Mesenchymal stem cell (in vitro differentiated cells and primary cell): ENCODE results near the gene TMEM170B.
A peak's percentile ranks its signal among the peaks of the same experiment; 100 is the strongest.

ENCODE experiments used
- DNase-seq: peaks from one replicate; pipeline ENCODE4 v3.0.0-alpha.2; 2013
- H2AFZ ChIP-seq: one replicate; pipeline ENCODE4 v1.6.1; 2013; ENCODE audit warnings: low read depth, mild to moderate bottlenecking, control low read depth, inconsistent platforms, low read length, moderate library complexity
- H2AK5ac ChIP-seq: 2 replicates; pipeline ENCODE4 v1.6.1; 2013; ENCODE audit warnings: low read length, moderate library complexity, mild to moderate bottlenecking, inconsistent platforms; ENCODE audit not compliant: severe bottlenecking
- H2BK120ac ChIP-seq: one replicate; pipeline ENCODE4 v1.6.1; 2013; ENCODE audit warnings: low read depth, mild to moderate bottlenecking, inconsistent platforms, low read length, moderate library complexity
- H2BK12ac ChIP-seq, 2 experiments: one replicate each; pipeline ENCODE4 v1.6.1; 2013; ENCODE audit warnings: inconsistent platforms in 2 of 2, low read length in 2 of 2, mild to moderate bottlenecking in 2 of 2, moderate library complexity in 2 of 2, control low read depth in 1 of 2
- H2BK15ac ChIP-seq: one replicate; pipeline ENCODE4 v1.6.1; 2013; ENCODE audit warnings: mild to moderate bottlenecking, low read depth, inconsistent platforms; ENCODE audit not compliant: poor library complexity, severe bottlenecking
- H2BK5ac ChIP-seq: 2 replicates; pipeline ENCODE4 v1.6.1; 2013; ENCODE audit warnings: low read depth, mild to moderate bottlenecking, low read length, control low read depth, inconsistent platforms; ENCODE audit not compliant: poor library complexity, severe bottlenecking
- H3K14ac ChIP-seq, 2 experiments: one replicate each; pipeline ENCODE4 v1.6.1; 2013; ENCODE audit warnings: inconsistent platforms in 2 of 2, low read length in 2 of 2, control low read depth in 1 of 2, mild to moderate bottlenecking in 1 of 2, moderate library complexity in 1 of 2
- H3K18ac ChIP-seq, 2 experiments: one replicate each; pipeline ENCODE4 v1.6.1; 2013; ENCODE audit warnings: inconsistent platforms in 2 of 2, low read length in 2 of 2, control low read depth in 1 of 2, low read depth in 1 of 2, mild to moderate bottlenecking in 1 of 2
- H3K23ac ChIP-seq, 2 experiments: one replicate each; pipeline ENCODE4 v1.6.1; 2013; ENCODE audit warnings: inconsistent platforms in 2 of 2, low read length in 2 of 2, mild to moderate bottlenecking in 2 of 2, moderate library complexity in 2 of 2, control low read depth in 1 of 2
- H3K27ac ChIP-seq: 2 replicates; pipeline ENCODE4 v1.5.1; 2013; ENCODE audit warnings: mild to moderate bottlenecking, moderate library complexity, low read length, control low read depth, inconsistent platforms; ENCODE audit not compliant: poor library complexity, severe bottlenecking
- H3K27me3 ChIP-seq, 2 experiments: 2 replicates each; pipeline versions ENCODE4 v1.6.1 to v1.7.0; 2013; ENCODE audit warnings: low read length in 2 of 2, mild to moderate bottlenecking in 2 of 2, moderate library complexity in 2 of 2, control low read depth in 1 of 2, inconsistent platforms in 1 of 2; ENCODE audit not compliant: control insufficient read depth in 1 of 2, insufficient read depth in 1 of 2
- H3K36me3 ChIP-seq, 2 experiments: 2 replicates each; pipeline versions ENCODE4 v1.6.1 to v1.7.0; 2013; ENCODE audit warnings: low read length in 2 of 2, control low read depth in 1 of 2, inconsistent platforms in 1 of 2, low read depth in 1 of 2, mild to moderate bottlenecking in 1 of 2; ENCODE audit not compliant: insufficient read depth in 2 of 2, control insufficient read depth in 1 of 2
- H3K4ac ChIP-seq, 2 experiments: one replicate each; pipeline ENCODE4 v1.6.1; 2013; ENCODE audit warnings: inconsistent platforms in 2 of 2, low read length in 2 of 2, mild to moderate bottlenecking in 2 of 2, moderate library complexity in 2 of 2, control low read depth in 1 of 2, low read depth in 1 of 2
- H3K4me1 ChIP-seq: 2 replicates; pipeline ENCODE4 v1.6.1; 2013; ENCODE audit warnings: low read depth, low read length, control low read depth; ENCODE audit not compliant: control insufficient read depth, insufficient read depth
- H3K4me2 ChIP-seq: 2 replicates; pipeline ENCODE4 v1.6.1; 2013; ENCODE audit warnings: low read length, mild to moderate bottlenecking, inconsistent platforms; ENCODE audit not compliant: poor library complexity, severe bottlenecking
- H3K4me3 ChIP-seq, 2 experiments: 2 replicates each; pipeline versions ENCODE4 v1.5.1 to v1.7.0; 2013; ENCODE audit warnings: low read length in 2 of 2, mild to moderate bottlenecking in 2 of 2, control low read depth in 1 of 2, low read depth in 1 of 2; ENCODE audit not compliant: insufficient read depth in 1 of 2
- H3K79me1 ChIP-seq: replicated peaks from 2 replicates; pipeline ENCODE4 v1.6.1; 2013; ENCODE audit warnings: mild to moderate bottlenecking, control low read depth, low read length, inconsistent platforms; ENCODE audit not compliant: poor library complexity, severe bottlenecking
- H3K9ac ChIP-seq: 2 replicates; pipeline ENCODE4 v1.7.0; 2013; ENCODE audit warnings: mild to moderate bottlenecking, low read length, moderate library complexity
- H3K9me3 ChIP-seq: 2 replicates; pipeline ENCODE4 v1.7.0; 2013; ENCODE audit warnings: mild to moderate bottlenecking, low read length; ENCODE audit not compliant: control insufficient read depth
- H4K8ac ChIP-seq: one replicate; pipeline ENCODE4 v1.6.1; 2013; ENCODE audit warnings: inconsistent platforms, mild to moderate bottlenecking, low read length, moderate library complexity
- H4K91ac ChIP-seq: one replicate; pipeline ENCODE4 v1.6.1; 2013; ENCODE audit warnings: mild to moderate bottlenecking, low read length, inconsistent platforms
- WGBS: methylation state at CpG from one replicate; pipeline ENCODE4 v1.1.7; 2013; ENCODE audit warnings: mixed read lengths; 5-methylcytosine and 5-hydroxymethylcytosine counted together

Gene TMEM170B

GRCh38 chr6:11496152-11497060 lies 41.1 kb upstream of the TMEM170B start:
- Histone ChIP-seq H3K4me3 (no peak overlapping the region), H2AK5ac (peak overlapping the region; percentile 23), H2AFZ (no peak overlapping the region), H2BK120ac (no peak overlapping the region), H3K9me3 (no peaks in the 10 kb centered on the region), H3K9ac (peak overlapping the region; percentile 60), H3K27me3 (no peaks in the 10 kb centered on the region), H4K8ac (no peak overlapping the region), H3K4me2 (no peak overlapping the region), H3K4me1 (peaks cover 3% of the 10 kb centered on the region), H3K18ac (no peak overlapping the region), H3K4ac (no peak overlapping the region), H3K23ac (no peak overlapping the region), H2BK15ac (no peak overlapping the region), H3K79me1 (no peaks in the 10 kb centered on the region), H3K14ac (no peak overlapping the region), H3K27ac (no peak overlapping the region), H2BK12ac (no peak overlapping the region), H3K36me3 (no peaks in the 10 kb centered on the region), H2BK5ac (no peak overlapping the region), H4K91ac (no peak overlapping the region)
- WGBS = 35% methylated on average over 6 of the region's 12 CpGs
- peak; percentile 87 for DNase-seq

GRCh38 chr6:11497107-11497506 lies 40.4 kb upstream of the TMEM170B start:
- Histone ChIP-seq H3K23ac (no peak overlapping the region), H2AFZ (no peak overlapping the region), H3K27ac (no peak overlapping the region), H3K9ac (no peak overlapping the region), H4K8ac (no peak overlapping the region), H3K4me3 (no peak overlapping the region), H4K91ac (no peak overlapping the region), H3K18ac (no peak overlapping the region), H2BK5ac (no peak overlapping the region), H3K4ac (no peak overlapping the region), H2AK5ac (no peak overlapping the region), H3K9me3 (no peaks in the 10 kb centered on the region), H3K4me1 (peaks cover 3% of the 10 kb centered on the region), H2BK120ac (no peak overlapping the region), H2BK12ac (no peak overlapping the region), H3K36me3 (no peaks in the 10 kb centered on the region), H3K14ac (no peak overlapping the region), H3K27me3 (no peaks in the 10 kb centered on the region), H3K4me2 (no peak overlapping the region), H3K79me1 (no peaks in the 10 kb centered on the region), H2BK15ac (no peak overlapping the region)
- 97% methylated on average over 8 of the region's 9 CpGs for WGBS
- DNase-seq = no peak

- Histone ChIP-seq H4K91ac (peak overlapping the region; percentile 62), H3K9me3 (no peaks in the 10 kb centered on the region), H2BK120ac (no peak overlapping the region), H4K8ac (no peak overlapping the region), H3K4me2 (no peak overlapping the region), H3K23ac (no peak overlapping the region), H3K79me1 (no peaks in the 10 kb centered on the region), H2AK5ac (no peak overlapping the region), H2AFZ (no peak overlapping the region), H3K36me3 (no peaks in the 10 kb centered on the region), H2BK5ac (no peak overlapping the region), H3K27ac (no peak overlapping the region), H2BK12ac (no peak overlapping the region), H3K4me3 (no peak overlapping the region), H3K4me1 (peaks cover 3% of the 10 kb centered on the region), H3K27me3 (no peaks in the 10 kb centered on the region), H3K4ac (no peak overlapping the region), H3K9ac (no peak overlapping the region), H3K14ac (no peak overlapping the region), H2BK15ac (no peak overlapping the region), H3K18ac (no peak overlapping the region)
- WGBS = 97% methylated on average over 1 of the region's 1 CpG
- DNase-seq = no peak
Measured at GRCh38 chr6:11497881-11498280, 39.7 kb upstream of the TMEM170B start.

DNA sequence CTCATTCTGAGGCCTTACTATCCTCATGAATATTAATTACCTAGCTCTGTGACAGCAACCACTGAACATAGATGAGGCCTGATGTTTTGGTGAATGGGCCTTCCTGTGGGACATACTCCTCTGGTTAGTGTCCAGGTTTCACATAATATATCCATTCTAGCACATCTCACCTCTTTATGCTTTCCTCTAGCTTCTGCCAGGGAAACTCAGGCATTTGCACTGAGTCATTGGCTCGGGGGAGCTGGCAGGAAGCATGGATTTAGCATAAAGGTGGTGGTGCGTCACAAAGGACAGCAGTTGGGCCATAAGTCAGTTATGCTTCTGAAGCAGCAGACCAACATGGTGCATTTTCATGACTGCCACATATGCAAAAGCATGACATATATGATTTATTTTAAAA lies 37.5 kb upstream of the TMEM170B start:
- Histone ChIP-seq H2BK5ac (no peak overlapping the region), H3K14ac (no peak overlapping the region), H3K79me1 (no peaks in the 10 kb centered on the region), H4K91ac (no peak overlapping the region), H3K9ac (no peak overlapping the region), H4K8ac (no peak overlapping the region), H3K4me2 (no peak overlapping the region), H2AK5ac (no peak overlapping the region), H3K4ac (no peak overlapping the region), H3K23ac (no peak overlapping the region), H3K4me3 (no peak overlapping the region), H3K27me3 (no peaks in the 10 kb centered on the region), H2BK15ac (no peak overlapping the region), H2BK120ac (no peak overlapping the region), H3K18ac (no peak overlapping the region), H2BK12ac (no peak overlapping the region), H3K4me1 (no peaks in the 10 kb centered on the region), H3K36me3 (no peaks in the 10 kb centered on the region), H3K9me3 (no peaks in the 10 kb centered on the region), H3K27ac (no peak overlapping the region), H2AFZ (no peak overlapping the region)
- DNase-seq = peak; percentile 53
- 37% methylated on average over 2 of the region's 2 CpGs for WGBS
